Measurements from ENCODE around the gene EHMT1.

GRCh38 chr9:137763271-137763955, 144.6 kb downstream of the EHMT1 start:
- TF ChIP-seq GPN1 (CRISPR knock-in tag; IDR thresholded peaks at IDR 0.05; ENCODE audit: borderline replicate concordance) (no peak), RBM22 (optimal IDR thresholded peaks at IDR 0.05; ENCODE audit: low read length) (no peak), KLF9 (CRISPR knock-in tag; IDR thresholded peaks at IDR 0.05; ENCODE audit: low read depth) (no peak), SOX6 (IDR thresholded peaks at IDR 0.05) (no peak), SOX6 (CRISPR knock-in tag; IDR thresholded peaks at IDR 0.05) (no peak), ZNF331 (CRISPR knock-in tag; IDR thresholded peaks at IDR 0.05) (no peak), POLR2A (IDR thresholded peaks at IDR 0.05; ENCODE audit: insufficient read depth in 1 of 2, low read depth in 2 of 2, low read length in 2 of 2) (no peak), ATF3 (CRISPR knock-in tag; IDR thresholded peaks at IDR 0.05) (no peak), EP300 (IDR thresholded peaks at IDR 0.05; ENCODE audit: low read depth in 2 of 2, low read length in 2 of 2) (no peak), EP300 (CRISPR knock-in tag; IDR thresholded peaks at IDR 0.05; ENCODE audit: borderline replicate concordance) (no peak), CREM (IDR thresholded peaks at IDR 0.05) (no peak), CREM (CRISPR knock-in tag; IDR thresholded peaks at IDR 0.05) (no peak), E2F1 (CRISPR knock-in tag; IDR thresholded peaks at IDR 0.05) (no peak)

Data from HepG2 (cell line).